Activated CD8-positive, alpha-beta memory T cell treated with anti-CD3 and anti-CD28 coated beads for 24 hours (primary cell): ENCODE measurements around the gene NEAT1.
"Not testable (repeated sequence)": the region's sequence is repeated elsewhere in the genome, so short reads cannot be mapped to it uniquely, and the experiment has no call there.

ENCODE experiments used
- DNase-seq: peaks from one replicate; pipeline ENCODE4 v3.0.0-alpha.2; 2020

NEAT1 gene

DNA sequence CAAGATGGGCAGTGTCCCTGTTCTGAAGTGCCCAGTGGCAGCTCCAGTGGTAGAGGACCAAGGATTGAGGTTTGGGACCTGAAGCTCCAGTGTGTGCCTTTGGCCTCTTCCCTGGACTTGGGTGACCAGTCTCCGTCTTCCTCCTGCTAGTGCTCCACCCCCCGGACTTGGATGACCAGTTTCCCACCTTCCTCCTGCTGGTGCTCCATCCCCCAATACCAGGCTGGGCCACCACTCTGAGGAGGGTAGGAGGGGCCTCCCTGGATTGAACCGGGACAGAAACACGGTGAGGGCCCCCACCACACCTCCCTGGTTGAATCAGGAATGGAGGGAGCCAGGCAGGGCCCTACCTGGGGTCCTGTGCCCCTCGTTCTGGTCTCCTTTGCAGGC, 10.9 kb upstream of the NEAT1 start:
- no peak for DNase-seq

DNA sequence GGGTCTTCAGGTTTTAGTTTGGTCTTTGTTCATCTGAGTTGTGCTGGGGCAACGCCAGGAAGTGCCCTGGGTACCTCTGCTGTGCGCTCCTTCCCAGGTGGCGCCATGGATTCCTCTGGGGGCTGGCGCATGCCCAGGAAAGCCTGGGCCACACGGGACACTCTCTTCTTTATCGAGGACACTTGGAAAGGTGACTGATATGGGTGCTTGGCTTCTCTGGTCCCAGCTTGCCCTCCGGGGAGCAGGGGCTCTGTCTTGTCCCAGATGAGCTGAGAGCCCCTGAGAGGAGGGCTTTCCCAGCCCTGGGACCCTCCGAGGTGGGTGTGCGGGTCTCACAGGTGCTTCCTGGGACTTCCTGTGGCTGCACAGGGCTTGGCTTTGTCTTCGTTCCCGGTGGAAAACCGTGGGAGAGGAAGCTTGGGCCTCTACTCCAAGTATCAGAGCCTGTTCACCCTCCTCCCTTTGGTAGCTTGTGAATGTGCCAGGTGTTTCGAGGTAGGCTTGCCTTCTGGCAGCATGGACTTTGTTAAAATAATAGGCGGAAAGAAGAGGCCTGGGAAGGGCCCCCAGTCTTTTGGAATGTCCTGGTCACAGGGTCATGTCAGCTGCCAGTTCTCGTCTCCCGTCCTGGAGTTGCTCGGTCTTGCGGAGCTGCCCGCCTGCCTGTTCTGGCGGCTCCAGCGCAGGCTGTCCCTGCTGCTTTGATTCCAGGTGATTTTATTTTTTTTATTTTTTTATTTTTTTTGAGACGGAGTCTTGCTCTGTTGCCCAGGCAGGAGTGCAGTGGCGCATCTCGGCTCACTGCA, 10.1 kb upstream of the NEAT1 start:
- DNase-seq = no peak

- not testable (repeated sequence) for DNase-seq
These were observed 9.4 kb upstream of the NEAT1 start for GRCh38 chr11:65413077-65413664.

DNA sequence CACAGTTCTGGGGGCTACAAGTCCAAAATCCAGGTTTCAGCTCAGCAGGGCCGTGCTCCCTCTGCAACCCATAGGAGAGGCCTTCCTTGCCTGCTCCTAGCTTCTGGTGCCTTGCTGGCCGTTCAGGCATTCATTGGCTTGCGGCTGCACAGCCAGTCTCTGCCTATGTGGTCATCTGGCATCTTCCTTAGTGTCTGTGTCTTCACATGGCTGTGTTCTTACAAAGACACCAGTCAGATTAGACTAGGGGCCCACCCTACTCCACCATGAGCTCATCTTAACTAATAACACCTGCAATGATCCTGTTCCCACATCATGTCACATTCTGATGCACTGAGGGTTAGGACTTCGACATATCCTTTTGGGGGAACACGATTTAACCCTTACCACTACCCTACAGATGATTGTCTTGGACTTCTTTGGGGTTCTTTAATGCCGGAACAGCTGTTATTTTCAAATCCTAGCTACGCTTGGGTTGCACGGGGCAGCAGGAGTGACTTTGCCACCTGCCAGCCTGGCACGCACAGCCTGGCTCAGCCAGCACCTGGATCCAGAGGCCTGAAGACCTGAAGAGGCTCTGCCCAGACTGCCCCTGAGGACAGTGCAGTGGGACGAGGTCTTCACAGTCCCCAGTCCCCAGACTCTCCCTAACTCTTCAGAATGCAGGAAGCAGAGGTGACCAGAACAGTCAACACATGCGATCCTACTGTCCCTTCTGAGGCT, 7.7 kb upstream of the NEAT1 start:
- DNase-seq = no peak

GRCh38 chr11:65415499-65416340, 6.9 kb upstream of the NEAT1 start:
- DNase-seq = peak; percentile 53

DNA sequence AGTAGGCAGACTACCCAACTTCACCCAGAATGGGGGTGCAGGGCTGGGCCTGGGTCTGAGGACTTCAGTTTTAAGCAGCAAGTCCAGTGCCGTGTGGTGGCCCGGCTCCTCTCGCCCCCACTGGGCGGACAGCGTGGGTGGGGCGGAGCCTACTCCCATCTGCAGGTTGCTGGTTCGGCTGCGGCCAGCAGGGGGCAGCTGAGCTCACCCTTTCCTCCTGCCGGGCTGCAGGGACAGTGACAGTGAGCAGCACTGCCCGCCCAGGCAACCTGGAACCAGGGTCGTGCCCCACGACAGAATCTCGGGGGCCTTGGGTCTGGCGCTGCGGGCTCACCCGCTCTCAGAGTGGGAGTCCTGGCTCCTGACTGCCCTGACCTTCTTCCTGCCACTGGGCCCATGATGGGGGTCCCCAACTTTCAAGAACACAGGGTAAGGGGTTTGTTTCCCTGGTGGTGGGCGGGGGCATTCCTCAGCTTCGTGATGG, 6.2 kb upstream of the NEAT1 start:
- peak; percentile 97 for DNase-seq

GRCh38 chr11:65416841-65417701, 5.5 kb upstream of the NEAT1 start:
- peak; percentile 81 for DNase-seq

DNA sequence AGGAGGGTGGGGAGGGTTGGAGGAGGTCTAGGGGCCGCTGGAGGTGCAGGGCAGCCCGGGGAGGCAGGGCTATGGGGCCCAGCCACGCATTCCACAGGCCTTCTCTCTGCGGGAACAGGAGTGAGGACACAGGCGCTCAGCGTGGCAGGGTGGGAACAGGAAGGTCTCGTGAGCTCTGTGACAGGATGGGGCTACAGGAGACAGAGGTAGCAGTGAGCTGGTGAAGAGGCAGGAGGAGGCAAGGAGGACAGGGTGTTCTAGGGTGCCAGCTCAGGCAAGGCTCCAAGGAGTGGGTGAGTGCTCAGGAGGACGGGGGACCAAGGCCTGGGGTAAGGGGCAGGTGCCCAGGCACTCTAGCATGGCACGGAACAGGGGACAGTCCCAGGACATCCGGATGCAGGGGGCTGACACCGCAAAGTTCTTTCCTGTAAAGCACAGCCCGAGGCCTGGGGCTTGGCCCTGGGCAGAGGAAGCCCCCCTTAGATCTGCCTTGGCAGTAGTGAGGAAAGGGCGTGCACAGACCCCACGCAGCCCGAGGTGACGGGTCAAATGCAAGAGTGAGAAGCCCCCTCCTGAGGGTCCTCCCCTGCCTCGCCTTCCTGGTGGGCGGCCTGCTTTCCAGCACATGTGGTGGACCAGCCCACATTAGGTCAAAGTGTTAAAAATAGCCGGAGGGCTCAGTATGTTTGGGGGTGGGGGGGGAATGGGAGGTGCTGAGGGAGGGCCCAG, 4.7 kb upstream of the NEAT1 start:
- DNase-seq = peak; percentile 83

DNA sequence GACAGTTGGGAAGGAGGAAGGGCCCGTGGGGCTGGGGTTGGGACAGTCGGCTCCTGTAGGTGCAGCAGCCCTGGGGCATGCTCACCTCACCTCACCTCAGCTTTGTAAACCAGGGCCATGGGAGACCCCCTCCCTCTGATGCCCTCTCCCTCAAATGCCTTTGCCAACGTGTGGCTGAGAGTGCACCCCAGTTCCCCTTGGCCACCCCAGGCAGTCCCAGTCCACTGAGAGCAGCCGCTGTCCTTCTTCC, 4.2 kb upstream of the NEAT1 start:
- DNase-seq = no peak

GRCh38 chr11:65418681-65419459, 3.7 kb upstream of the NEAT1 start:
- DNase-seq = peak; percentile 93

GRCh38 chr11:65419460-65419771, 3.2 kb upstream of the NEAT1 start:
- no peak for DNase-seq

DNA sequence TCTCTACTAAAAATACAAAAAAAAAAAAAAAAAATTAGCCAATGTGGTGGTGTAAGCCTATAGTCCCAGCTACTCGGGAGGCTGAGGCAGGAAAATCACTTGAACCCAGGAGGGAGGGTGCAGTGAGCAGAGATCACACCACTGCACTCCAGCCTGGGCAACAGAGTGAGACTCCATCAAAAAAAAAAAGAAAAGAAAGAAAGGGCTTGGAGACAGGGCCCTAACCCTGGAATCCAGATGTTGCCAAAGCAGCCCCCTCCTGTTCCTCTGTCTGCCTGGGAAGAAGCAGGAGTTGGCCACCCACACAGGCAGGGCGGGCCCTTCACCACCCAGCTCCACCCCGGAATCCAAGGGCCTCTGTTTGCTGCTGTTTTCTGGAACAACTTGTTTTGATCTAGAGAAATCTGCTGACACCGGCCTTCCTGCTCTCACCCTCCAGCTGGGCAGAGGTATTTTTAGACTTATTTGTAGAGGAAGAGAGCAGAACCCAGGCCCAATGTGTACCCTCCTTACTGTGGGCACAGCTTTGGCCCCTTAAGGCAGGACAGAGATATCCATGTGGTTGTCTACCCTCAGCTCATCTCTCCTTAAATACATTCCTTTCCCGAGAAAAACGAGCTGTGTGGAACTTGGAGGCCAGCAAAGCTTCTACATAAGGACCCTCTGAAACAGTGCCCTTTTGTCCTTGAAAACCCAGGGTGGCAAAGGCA, 2.7 kb upstream of the NEAT1 start:
- DNase-seq = peak; percentile 83

GRCh38 chr11:65420506-65420905, 2.1 kb upstream of the NEAT1 start:
- peak; percentile 58 for DNase-seq

DNA sequence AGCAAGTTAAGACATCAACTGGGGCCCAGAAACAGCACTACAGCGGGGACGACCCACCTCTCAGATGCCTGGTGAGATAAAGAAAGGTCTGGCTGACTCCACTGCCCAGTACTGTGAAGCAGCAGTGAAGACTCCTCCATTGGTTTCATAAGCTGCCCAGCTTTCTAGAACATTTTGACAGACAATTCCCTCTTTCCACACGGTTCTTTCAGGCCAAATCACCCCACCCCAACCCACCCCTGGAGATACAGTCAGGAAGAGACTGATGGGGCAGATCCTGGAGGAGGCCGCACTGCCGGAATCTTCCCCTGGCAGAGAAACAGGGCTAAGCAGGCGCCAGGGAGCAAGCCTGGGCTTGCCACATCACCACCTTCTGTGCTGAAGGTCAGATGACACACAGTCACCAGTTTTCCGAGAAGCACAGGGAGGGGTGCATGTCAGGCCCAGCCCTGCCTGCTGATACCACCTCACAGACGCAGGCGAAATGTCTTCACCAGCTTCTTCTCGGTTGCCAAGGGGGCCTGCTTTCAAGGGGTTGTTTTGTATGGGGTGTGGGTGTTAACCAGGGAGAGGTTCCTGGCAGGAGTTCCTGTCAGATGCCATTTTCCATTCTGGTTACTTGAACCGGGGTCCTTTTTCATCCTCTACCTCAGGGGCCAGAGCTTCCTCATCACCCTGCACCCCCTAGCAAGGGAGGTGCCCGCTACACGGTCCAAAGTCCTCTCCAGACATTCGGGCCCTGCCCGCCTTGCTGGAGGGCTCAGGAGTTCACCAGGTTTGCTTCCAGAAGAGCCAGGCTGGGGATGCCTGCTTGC, 1.4 kb upstream of the NEAT1 start:
- DNase-seq = peak; percentile 91

GRCh38 chr11:65421794-65422632, 585 bp upstream of the NEAT1 start:
- DNase-seq = peak; percentile 98

- peak; percentile 80 for DNase-seq
These were observed 1.1 kb downstream of the NEAT1 start for GRCh38 chr11:65423516-65424204.
